ENCODE results near the gene MAPRE3. TPM values are rescaled to one million over a fixed set of nuclear protein-coding genes. Genes with fewer than 3 reads are reported as not detected.

The MAPRE3 gene
- total RNA-seq, 1 donor from 2014 or later, result 14.4 TPM

GRCh38 chr2:26988058-26988860 lies 17.8 kb downstream of the MAPRE3 start:
- DNase-seq (ENCODE audit: extremely low spot score, unreplicated experiment), result no peak
- no peaks in the 10 kb centered on the region for H3K9me3 Mint-ChIP-seq
- no peaks in the 10 kb centered on the region for H3K27me3 Mint-ChIP-seq
- no peak overlapping the region for H3K27ac Mint-ChIP-seq
- no peak for TF ChIP-seq CTCF (conservative IDR thresholded peaks at IDR 0.05)
- no peak overlapping the region for H3K4me3 Mint-ChIP-seq
- no peaks in the 10 kb centered on the region for H3K4me1 Mint-ChIP-seq (ENCODE audit: unreplicated experiment)
- no peaks in the 10 kb centered on the region for H3K36me3 Mint-ChIP-seq

GRCh38 chr2:26989156-26989555 lies 18.7 kb downstream of the MAPRE3 start:
- no peak for DNase-seq (ENCODE audit: extremely low spot score, unreplicated experiment)
- H3K27me3 Mint-ChIP-seq, result no peaks in the 10 kb centered on the region
- TF ChIP-seq CTCF (conservative IDR thresholded peaks at IDR 0.05), result no peak
- H3K4me3 Mint-ChIP-seq, result no peak overlapping the region
- no peaks in the 10 kb centered on the region for H3K9me3 Mint-ChIP-seq
- no peaks in the 10 kb centered on the region for H3K4me1 Mint-ChIP-seq (ENCODE audit: unreplicated experiment)
- no peaks in the 10 kb centered on the region for H3K36me3 Mint-ChIP-seq
- H3K27ac Mint-ChIP-seq, result no peak overlapping the region

GRCh38 chr2:26991717-26992116 lies 21.3 kb downstream of the MAPRE3 start:
- H3K36me3 Mint-ChIP-seq, result no peaks in the 10 kb centered on the region
- no peak overlapping the region for H3K27ac Mint-ChIP-seq
- H3K9me3 Mint-ChIP-seq, result no peaks in the 10 kb centered on the region
- no peak overlapping the region for H3K4me3 Mint-ChIP-seq
- H3K4me1 Mint-ChIP-seq (ENCODE audit: unreplicated experiment), result no peaks in the 10 kb centered on the region
- no peak for TF ChIP-seq CTCF (conservative IDR thresholded peaks at IDR 0.05)
- H3K27me3 Mint-ChIP-seq, result no peaks in the 10 kb centered on the region
- DNase-seq (ENCODE audit: extremely low spot score, unreplicated experiment), result no peak

GRCh38 chr2:26993768-26994167 lies 23.3 kb downstream of the MAPRE3 start:
- Mint-ChIP-seq H3K27me3 (peaks cover 2% of the 10 kb centered on the region), H3K4me1 (ENCODE audit: unreplicated experiment) (no peaks in the 10 kb centered on the region), H3K4me3 (no peak overlapping the region), H3K36me3 (no peaks in the 10 kb centered on the region), H3K27ac (no peak overlapping the region), H3K9me3 (no peaks in the 10 kb centered on the region)
- no peak for TF ChIP-seq CTCF (conservative IDR thresholded peaks at IDR 0.05)
- DNase-seq (ENCODE audit: extremely low spot score, unreplicated experiment), result no peak

GRCh38 chr2:26994983-26995382 lies 24.5 kb downstream of the MAPRE3 start:
- TF ChIP-seq CTCF (conservative IDR thresholded peaks at IDR 0.05), result no peak
- Mint-ChIP-seq H3K27ac (no peak overlapping the region), H3K9me3 (no peaks in the 10 kb centered on the region), H3K36me3 (no peaks in the 10 kb centered on the region), H3K4me1 (ENCODE audit: unreplicated experiment) (no peaks in the 10 kb centered on the region), H3K27me3 (peaks cover 2% of the 10 kb centered on the region), H3K4me3 (no peak overlapping the region)
- DNase-seq (ENCODE audit: extremely low spot score, unreplicated experiment), result no peak

Measured in type B pancreatic cell (in vitro differentiated cells).